ENCODE measurements around the gene GLIS1. TPM values are rescaled to one million over a fixed set of nuclear protein-coding genes. Genes with fewer than 3 reads are reported as not detected.
A peak's percentile ranks its signal among the peaks of the same experiment; 100 is the strongest.

The GLIS1 gene
- total RNA-seq, 2 donors from 2014 or later = not detected

DNA sequence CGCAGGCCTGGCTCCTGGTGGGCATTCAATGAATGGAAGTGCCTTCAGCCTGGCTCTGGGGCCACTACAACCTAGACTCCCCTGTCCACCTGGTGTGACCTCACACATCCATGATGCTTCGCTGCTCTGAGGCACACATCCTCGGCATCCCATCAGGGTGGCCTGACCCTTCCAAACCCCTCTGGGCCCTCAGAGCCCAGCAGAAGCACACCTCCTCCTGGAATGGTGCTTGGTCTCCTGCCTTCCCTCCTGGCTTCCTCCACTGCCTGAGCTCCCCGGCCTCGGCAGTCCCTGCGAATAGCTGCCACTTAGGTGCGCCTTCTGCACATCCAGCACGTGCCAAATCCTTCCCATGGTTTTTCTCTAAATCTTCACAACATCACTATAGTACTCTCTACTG, 133.8 kb downstream of the GLIS1 start:
- no peaks in the 10 kb centered on the region for H3K9me3 Mint-ChIP-seq

DNA sequence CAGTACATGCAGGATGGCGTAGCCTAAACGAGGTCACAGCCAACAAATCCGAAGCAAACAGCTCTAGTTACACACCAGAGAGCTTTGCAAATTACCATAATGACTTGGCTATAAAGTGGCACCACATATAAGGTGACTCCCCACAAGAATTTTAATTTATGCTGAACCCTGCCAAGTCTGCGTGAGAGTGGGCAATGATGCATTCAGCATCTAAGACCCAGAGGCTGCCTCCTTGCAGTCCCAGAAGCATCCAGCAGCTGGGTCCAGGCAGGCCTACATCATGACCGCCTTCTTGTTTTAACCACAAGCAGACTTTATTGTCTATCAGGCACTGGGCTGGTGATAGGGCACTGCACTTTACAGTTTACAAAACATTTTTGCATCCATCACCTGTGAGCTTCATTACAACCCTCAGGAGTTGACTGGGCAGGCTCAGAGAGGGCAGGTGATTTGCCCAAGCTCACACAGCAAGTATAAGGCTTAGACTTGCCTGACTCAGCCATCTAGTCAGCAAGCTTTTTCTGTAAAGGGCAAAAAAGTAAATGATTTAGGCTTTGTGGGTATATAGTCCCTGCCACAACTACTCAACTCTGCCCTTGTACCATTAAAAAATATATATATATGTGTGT, 134.6 kb downstream of the GLIS1 start:
- Mint-ChIP-seq H3K27me3 (ENCODE audit: low read depth) (no peaks in the 10 kb centered on the region), H3K36me3 (ENCODE audit: insufficient read depth in 2 of 2) (no peaks in the 10 kb centered on the region), H3K27ac (no peak overlapping the region), H3K9me3 (no peaks in the 10 kb centered on the region), H3K4me3 (no peak overlapping the region), H3K4me1 (ENCODE audit: low read depth) (no peaks in the 10 kb centered on the region)
- ATAC-seq (replicated peaks in 1 of 2) = no peak
- DNase-seq = no peak

More for the DNA sequence above, 133.8 kb downstream of the GLIS1 start:
- H3K36me3 Mint-ChIP-seq (ENCODE audit: insufficient read depth in 2 of 2) = peaks cover 0 to 2% of the 10 kb centered on the region in 2 donors
- no peak for DNase-seq
- no peaks in the 10 kb centered on the region for H3K27me3 Mint-ChIP-seq (ENCODE audit: low read depth)
- no peak overlapping the region for H3K27ac Mint-ChIP-seq
- ATAC-seq (replicated peaks in 1 of 2) = no peak
- H3K4me3 Mint-ChIP-seq = no peak overlapping the region
- no peaks in the 10 kb centered on the region for H3K4me1 Mint-ChIP-seq (ENCODE audit: low read depth)

DNA sequence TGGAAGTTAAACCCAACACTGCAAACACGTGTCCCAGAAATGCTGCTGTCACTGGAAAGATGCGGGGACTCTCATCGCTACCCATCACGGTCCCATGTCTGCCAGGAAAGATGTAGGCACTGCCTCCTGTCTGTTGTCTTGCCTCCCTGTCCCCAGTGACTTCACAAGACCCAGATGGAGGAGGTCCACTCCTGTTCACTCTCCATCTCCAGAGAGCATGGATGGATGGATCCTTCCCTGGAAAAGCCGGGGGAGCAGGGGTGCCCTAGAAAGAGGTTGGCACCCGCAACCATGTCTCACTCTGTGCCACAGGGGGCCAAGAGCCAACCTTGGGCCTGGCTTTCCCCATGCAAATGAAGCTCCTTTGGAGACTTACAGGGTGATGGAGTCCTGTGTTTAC, 135.5 kb downstream of the GLIS1 start:
- Mint-ChIP-seq H3K36me3 (ENCODE audit: insufficient read depth in 2 of 2) (no peaks in the 10 kb centered on the region), H3K27me3 (ENCODE audit: low read depth) (no peaks in the 10 kb centered on the region), H3K4me1 (ENCODE audit: low read depth) (no peaks in the 10 kb centered on the region), H3K9me3 (no peaks in the 10 kb centered on the region), H3K27ac (no peak overlapping the region), H3K4me3 (no peak overlapping the region)
- DNase-seq (no peak), ATAC-seq (replicated peaks in 1 of 2) (no peak)

- no peaks in the 10 kb centered on the region for H3K27me3 Mint-ChIP-seq (ENCODE audit: low read depth)
- no peaks in the 10 kb centered on the region for H3K9me3 Mint-ChIP-seq
- no peaks in the 10 kb centered on the region for H3K4me1 Mint-ChIP-seq (ENCODE audit: low read depth)
Measured at GRCh38 chr1:53601867-53602775, 136.8 kb downstream of the GLIS1 start.

GRCh38 chr1:53601031-53601745, 137.8 kb downstream of the GLIS1 start:
- H3K27me3 Mint-ChIP-seq (ENCODE audit: low read depth) = no peaks in the 10 kb centered on the region
- H3K4me1 Mint-ChIP-seq (ENCODE audit: low read depth) = no peaks in the 10 kb centered on the region
- DNase-seq (no peak), ATAC-seq (replicated peaks in 1 of 2) (no peak)
- no peak overlapping the region for H3K27ac Mint-ChIP-seq
- no peaks in the 10 kb centered on the region for H3K36me3 Mint-ChIP-seq (ENCODE audit: insufficient read depth in 2 of 2)
- no peak overlapping the region for H3K4me3 Mint-ChIP-seq
- H3K9me3 Mint-ChIP-seq = no peaks in the 10 kb centered on the region

More at GRCh38 chr1:53601867-53602775, 136.8 kb downstream of the GLIS1 start:
- DNase-seq = no peak
- Mint-ChIP-seq H3K4me3 (no peak overlapping the region), H3K36me3 (ENCODE audit: insufficient read depth in 2 of 2) (no peaks in the 10 kb centered on the region), H3K27ac (no peak overlapping the region)
- no peak for ATAC-seq (replicated peaks in 1 of 2)

DNA sequence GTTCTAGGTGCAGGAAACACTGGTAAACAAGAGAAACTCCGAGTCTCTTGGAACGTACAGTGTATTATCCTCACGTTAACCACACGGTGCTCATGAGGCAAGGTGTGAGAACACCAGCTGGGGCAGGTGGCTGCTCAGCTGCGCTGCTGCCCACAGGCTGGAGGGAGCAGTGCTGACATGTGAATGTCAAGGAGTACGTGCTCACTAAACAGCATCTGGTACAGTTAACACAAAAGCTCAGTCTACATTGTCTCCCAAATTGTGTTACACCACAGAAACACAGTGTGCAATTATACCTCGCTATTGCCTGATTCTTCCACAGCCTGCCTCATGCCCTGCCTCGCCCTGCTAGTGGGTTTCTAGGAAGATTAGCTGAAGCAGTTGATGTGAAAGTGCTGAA, 138.4 kb downstream of the GLIS1 start:
- Mint-ChIP-seq H3K36me3 (ENCODE audit: insufficient read depth in 2 of 2) (no peaks in the 10 kb centered on the region), H3K27ac (no peak overlapping the region), H3K27me3 (ENCODE audit: low read depth) (no peaks in the 10 kb centered on the region), H3K4me1 (ENCODE audit: low read depth) (no peaks in the 10 kb centered on the region), H3K9me3 (no peaks in the 10 kb centered on the region), H3K4me3 (no peak overlapping the region)
- ATAC-seq (replicated peaks in 1 of 2) (peak in 1 of 2 donors; percentile 36), DNase-seq (no peak)

DNA sequence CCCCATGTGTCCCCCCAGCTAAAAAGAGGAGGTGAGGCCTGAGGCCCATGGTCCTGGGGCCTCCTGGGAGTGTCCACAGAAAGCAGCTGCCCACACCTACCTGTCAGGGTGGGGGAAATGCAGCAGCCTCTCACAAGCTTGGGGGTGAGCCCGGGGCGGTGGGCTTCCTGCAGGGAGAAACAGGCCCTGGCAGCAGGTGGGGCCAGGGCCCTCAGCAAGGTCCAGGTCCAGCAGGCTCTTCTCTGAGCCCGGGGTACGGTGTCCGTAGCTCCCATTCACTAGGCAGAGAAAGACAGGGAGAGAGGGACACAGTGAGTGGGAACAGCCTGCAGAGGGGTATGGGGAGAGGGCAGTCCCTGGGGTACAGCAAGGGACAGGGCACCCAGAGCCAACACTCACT, 139.0 kb downstream of the GLIS1 start:
- DNase-seq = no peak
- Mint-ChIP-seq H3K4me3 (no peak overlapping the region), H3K9me3 (no peaks in the 10 kb centered on the region), H3K4me1 (ENCODE audit: low read depth) (no peaks in the 10 kb centered on the region), H3K36me3 (ENCODE audit: insufficient read depth in 2 of 2) (no peaks in the 10 kb centered on the region), H3K27ac (no peak overlapping the region), H3K27me3 (ENCODE audit: low read depth) (no peaks in the 10 kb centered on the region)
- ATAC-seq (replicated peaks in 1 of 2) = no peak

GRCh38 chr1:53599481-53599880, 139.5 kb downstream of the GLIS1 start:
- H3K27ac Mint-ChIP-seq = no peak overlapping the region
- DNase-seq = no peak

DNA sequence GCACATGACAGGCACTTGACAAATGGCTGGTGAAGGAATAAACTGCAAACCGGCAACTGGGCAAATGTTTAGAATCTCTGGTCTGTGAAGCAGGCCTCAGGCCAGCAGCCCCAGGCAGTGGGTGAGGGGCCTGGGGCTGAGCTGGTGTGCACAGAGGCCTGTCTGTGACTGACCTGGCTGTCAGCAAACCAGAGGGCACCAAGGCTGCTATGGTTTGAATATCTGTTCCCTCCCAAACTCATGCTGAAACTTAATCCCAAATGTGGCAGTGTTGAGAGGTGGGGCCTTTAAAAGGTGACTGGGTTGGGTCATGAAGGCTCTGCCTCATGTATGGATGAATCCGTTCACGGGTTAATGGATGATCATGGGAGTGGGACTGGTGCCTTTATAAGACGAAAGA, 140.0 kb downstream of the GLIS1 start:
- DNase-seq = no peak
- no peak for ATAC-seq (replicated peaks in 1 of 2)
- no peaks in the 10 kb centered on the region for H3K36me3 Mint-ChIP-seq (ENCODE audit: insufficient read depth in 2 of 2)
- H3K4me3 Mint-ChIP-seq = no peak overlapping the region
- no peaks in the 10 kb centered on the region for H3K27me3 Mint-ChIP-seq (ENCODE audit: low read depth)
- H3K27ac Mint-ChIP-seq = no peak overlapping the region
- H3K9me3 Mint-ChIP-seq = no peaks in the 10 kb centered on the region
- H3K4me1 Mint-ChIP-seq (ENCODE audit: low read depth) = no peaks in the 10 kb centered on the region

More at GRCh38 chr1:53599481-53599880, 139.5 kb downstream of the GLIS1 start:
- no peak for ATAC-seq (replicated peaks in 1 of 2)
- Mint-ChIP-seq H3K36me3 (ENCODE audit: insufficient read depth in 2 of 2) (no peaks in the 10 kb centered on the region), H3K9me3 (no peaks in the 10 kb centered on the region), H3K4me3 (no peak overlapping the region), H3K27me3 (ENCODE audit: low read depth) (no peaks in the 10 kb centered on the region), H3K4me1 (ENCODE audit: low read depth) (no peaks in the 10 kb centered on the region)

DNA sequence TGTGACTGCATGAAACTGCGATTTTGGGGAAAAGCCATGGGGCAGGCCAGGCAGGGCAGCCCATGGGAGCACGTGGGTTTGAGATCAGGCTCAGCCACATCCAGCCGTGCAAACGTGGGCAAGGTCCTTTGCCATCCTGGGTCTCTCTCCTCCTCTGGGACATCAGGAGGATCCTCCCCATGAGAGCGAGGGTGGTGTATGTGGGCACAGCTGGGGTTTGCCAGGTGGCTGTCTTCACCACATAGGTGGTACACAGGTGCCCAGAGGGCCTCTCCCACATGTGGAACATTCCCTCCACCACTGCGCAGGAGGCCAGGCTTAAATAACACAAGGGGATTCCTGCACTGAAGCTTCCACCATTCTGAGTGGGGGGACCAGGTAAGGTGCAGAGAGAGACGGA, 143.1 kb downstream of the GLIS1 start:
- no peaks in the 10 kb centered on the region for H3K27me3 Mint-ChIP-seq (ENCODE audit: low read depth)
- H3K36me3 Mint-ChIP-seq (ENCODE audit: insufficient read depth in 2 of 2) = no peaks in the 10 kb centered on the region
- ATAC-seq (replicated peaks in 1 of 2) (no peak), DNase-seq (no peak)
- no peaks in the 10 kb centered on the region for H3K9me3 Mint-ChIP-seq
- H3K4me3 Mint-ChIP-seq = no peak overlapping the region
- H3K4me1 Mint-ChIP-seq (ENCODE audit: low read depth) = no peaks in the 10 kb centered on the region
- no peak overlapping the region for H3K27ac Mint-ChIP-seq

DNA sequence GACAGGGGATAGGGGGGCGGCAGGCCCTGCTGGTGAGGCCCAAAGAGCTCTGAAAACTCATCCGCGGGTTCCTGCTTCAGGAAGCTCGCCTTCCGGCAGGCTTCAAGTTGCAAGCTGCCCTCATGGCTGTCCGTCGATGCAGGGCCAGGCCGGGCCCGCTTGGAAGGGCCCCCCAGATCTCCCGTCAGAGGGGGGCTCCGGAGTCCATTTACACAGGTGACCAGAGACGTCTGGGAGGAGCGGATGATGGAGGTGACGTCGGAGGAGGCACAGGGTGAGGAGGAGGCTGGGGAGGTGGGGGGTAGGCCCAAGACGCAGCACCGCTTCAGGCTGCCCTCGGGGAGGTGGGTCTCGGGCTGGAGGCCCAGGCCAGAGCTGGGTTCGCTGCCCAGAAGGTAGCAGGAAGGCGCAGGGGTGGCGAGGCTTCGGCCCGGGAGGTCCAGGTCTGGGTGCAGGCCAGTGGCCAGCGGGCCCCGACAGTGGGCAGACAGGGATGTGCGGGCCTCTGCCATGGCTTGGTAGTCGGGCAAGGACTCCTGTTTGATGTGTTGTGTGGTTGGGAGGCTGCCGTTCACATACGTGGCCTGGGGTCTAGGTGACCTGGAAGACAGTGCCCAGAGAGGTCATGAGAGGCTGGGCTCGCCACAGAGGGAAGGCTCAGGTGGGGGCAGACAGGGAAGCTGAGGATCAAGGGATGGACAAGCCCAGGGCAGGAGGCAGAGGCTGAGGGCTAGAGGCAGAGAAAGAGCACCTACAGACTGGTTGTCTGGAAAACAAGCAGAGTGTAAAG, 144.4 kb downstream of the GLIS1 start:
- Mint-ChIP-seq H3K27ac (no peak overlapping the region), H3K4me1 (ENCODE audit: low read depth) (no peaks in the 10 kb centered on the region)
- DNase-seq = no peak

DNA sequence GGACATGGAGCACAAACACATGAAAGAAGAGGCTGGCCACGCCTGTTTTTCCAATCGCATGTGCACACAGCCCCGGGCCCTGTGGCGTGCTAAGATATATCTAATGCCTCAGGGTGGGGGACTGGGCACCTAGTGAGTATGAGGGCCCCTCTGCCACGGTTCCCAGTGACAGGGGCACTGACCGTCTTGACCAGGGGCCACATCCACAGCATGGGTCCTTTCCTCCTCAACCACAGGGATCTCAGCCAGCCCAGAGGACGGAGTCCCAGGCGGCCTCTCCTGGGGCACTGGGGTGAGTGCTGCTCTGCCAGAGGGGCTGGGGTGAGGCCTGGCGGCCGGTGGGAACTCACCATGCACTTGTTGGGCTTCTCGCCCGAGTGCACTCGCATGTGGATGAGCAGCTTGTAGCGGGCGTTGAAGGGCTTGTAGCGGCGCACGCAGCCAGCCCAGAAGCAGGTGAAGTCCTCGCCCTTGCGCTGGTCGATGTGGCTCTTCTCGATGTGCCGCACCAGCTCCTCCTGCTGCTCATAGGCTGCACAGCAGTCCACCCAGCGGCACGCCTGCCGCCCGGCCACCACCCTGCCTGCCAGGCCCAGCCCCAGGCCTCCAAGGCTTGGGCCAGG, 145.1 kb downstream of the GLIS1 start:
- Mint-ChIP-seq H3K4me1 (ENCODE audit: low read depth) (no peaks in the 10 kb centered on the region), H3K4me3 (no peak overlapping the region), H3K27ac (no peak overlapping the region), H3K36me3 (ENCODE audit: insufficient read depth in 2 of 2) (no peaks in the 10 kb centered on the region), H3K9me3 (no peaks in the 10 kb centered on the region), H3K27me3 (ENCODE audit: low read depth) (no peaks in the 10 kb centered on the region)
- peak in 1 of 2 donors; percentile 6 for DNase-seq
- no peak for ATAC-seq (replicated peaks in 1 of 2)

More for the DNA sequence above, 144.4 kb downstream of the GLIS1 start:
- no peak overlapping the region for H3K4me3 Mint-ChIP-seq
- no peak for ATAC-seq (replicated peaks in 1 of 2)
- H3K9me3 Mint-ChIP-seq = no peaks in the 10 kb centered on the region
- H3K36me3 Mint-ChIP-seq (ENCODE audit: insufficient read depth in 2 of 2) = no peaks in the 10 kb centered on the region
- no peaks in the 10 kb centered on the region for H3K27me3 Mint-ChIP-seq (ENCODE audit: low read depth)
